GM21390 (cell line): ENCODE measurements around the gene AK3.

Source experiments
- ATAC-seq: cut with Tn5 transposase; IDR thresholded peaks from one replicate; pipeline ENCODE4 v1.9.1; 2021; ENCODE audit not compliant: unreplicated experiment

AK3 gene

DNA sequence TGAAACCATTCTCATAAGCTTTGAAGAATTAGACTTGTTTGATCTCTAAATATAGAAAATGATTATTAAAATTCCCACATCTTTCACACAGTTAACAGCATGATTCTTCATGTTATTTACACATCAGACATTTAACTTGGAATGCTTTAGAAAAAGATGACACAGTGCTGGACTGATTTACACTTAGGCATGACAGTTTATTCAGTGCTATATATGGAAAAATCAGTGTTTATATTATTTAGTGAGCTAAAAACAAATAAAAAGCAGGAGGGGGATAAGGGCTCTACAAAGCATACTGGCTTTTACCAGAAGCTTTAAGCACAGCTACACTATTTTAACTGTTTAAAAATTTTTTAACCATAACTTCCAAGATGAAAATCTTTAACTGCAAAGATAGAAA lies 31.6 kb downstream of the AK3 start:
- ATAC-seq = no peak

DNA sequence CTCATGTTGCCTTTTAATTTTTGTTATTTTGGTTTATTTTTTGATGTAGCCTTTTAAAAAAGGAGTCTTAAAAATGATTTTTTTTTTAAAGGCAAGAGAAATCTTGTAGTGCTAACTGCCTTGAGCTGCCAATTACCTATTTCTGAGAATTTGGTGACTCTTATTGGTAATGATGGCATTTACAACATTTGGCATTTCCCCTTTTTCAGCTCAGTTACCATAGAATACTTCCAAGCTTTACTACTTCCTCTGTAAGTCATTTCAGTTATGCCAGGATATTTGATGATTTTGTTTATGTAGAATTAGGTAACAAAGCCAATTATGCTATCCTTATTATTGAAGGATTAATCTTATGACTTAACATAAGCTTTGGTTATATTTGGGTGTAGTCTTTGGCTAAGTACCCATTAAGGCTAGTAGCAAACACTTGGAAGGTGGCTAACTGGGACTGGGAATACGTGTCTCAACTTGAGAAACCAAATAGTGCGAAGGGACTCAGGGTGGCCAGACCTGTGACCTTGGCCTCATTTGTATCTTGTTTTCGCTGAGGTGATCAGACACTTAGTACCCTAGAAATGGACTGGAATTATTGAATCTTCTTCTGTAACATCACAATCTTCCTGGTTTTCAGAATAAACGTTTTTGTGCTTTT lies 33.9 kb downstream of the AK3 start:
- ATAC-seq = no peak

DNA sequence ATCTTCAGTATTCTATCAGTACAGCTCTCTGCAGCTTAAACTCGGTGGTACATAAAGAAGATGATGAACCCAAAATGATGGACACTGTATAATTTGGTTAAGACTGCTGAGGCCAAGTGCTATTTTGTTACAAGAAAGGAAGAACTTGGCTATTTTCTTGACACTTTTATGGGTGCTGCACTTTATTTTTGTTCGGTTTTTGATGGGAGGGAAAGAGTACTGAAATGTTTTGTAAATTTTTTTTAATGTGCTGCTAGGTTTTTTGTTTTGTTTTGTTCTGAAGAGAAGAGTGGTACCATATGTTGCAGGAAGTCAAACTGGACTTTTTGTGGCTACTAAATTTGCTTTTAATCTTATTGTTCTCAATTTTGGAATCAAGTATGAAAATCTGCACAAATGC lies 35.0 kb downstream of the AK3 start:
- ATAC-seq = no peak

DNA sequence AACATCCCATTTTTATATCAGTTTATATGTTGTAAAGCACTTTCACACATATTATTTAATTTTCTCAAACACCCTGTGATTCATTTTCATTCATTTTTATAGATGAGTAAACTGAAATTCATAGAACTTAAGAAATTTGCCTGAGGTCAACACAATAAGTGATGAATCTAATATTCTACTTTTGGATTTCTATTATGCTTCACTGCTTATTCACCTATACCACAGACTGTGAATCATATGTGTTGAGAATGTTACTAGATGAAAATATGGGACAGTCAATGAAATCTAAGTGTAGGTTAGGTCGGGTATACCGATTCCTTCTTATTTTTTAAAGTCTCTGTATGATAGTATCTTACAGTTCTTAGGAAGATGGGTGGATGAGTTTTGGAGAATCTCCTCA lies 36.9 kb downstream of the AK3 start:
- ATAC-seq = no peak

DNA sequence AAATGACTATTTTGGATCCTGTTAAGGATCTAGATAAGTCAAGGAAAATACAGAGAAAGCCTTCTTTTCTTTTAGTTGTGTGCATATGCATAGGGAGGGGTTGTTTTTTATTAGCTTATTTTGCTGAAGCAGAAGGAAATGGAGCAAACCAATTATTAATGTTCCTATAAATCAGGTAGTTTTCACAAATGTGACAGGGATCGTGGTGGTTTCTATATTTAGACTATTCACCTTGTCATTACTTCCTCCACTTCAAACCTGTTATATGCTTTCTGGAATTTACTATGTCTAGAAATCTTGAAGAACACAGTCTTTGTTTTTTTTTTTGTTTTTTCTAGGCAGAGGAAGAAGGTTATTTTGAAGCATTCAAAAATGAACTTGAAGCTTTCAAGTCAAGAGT lies 39.5 kb downstream of the AK3 start:
- no peak for ATAC-seq

DNA sequence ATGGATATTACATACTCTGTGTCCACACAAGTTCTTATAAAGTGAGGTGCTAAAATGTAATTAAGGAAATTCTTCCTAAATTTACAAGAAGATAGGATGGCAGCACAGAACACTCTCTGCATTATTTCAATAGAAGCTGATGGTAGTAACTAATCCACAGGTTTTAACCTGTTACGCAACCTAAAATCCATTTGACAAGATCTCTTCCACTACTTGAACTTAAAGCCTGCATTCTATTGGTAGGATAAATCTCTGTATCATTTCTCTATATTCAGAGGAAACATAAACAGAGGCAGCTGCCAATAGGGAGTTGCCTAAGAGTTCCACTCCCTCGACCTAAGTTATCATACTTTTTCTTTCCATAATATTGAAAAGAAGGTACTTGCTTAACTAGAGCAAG lies 40.1 kb downstream of the AK3 start:
- no peak for ATAC-seq

DNA sequence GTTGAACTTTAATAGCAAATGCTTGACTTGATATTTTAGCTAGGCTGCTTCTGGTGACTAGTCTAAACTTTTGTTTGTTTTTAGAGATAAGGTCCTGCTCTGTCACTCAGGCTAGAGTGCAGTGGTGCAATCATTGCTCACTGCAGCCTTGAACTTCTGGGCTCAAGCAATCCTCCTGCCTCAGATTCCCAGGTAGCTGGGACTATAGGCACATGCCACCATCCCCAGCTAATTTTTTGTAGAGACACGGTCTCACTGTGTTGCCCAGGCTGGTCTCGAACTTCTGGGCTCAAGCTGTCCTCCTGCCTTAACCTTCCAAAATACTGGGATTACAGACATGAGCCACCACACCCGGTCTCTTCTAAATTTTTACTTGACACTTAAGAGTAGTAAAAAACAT lies 40.9 kb downstream of the AK3 start:
- ATAC-seq = no peak

DNA sequence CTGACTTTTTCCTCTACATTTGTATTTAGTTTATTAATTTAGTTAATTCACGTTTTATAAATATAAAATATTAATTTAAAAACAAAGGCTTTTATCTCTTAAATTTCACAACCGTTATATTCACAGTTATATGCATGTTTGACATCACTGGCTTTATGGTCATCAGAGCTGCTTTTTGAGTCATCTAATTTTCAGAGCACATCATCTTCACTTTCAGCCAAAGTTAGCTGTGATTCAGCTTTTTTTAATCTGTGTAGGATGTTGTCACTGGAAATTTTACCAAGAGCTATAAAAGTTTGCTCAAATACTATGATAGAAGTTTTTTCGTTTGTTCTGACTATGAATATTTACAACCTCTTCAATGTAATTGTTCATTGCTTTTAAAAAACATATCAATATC lies 49.2 kb downstream of the AK3 start:
- ATAC-seq = no peak

DNA sequence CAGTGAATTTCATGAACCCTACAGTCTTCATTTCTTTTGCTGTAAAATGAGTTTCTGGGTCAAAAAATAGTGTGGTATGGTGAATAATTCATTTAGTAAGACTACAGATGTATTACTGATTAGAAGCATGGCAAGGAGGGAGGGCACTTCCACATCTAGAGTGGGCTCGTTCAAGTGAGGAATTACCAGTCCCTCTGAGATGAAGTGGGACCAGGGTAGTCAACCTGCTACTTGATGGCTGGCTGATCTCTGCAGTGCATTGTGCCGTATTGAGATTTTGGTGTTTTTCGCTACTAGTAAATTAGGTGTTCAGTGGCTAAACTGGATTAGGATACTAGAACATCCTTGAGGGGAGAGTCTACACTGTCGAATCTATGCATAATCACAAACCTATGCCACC lies 50.9 kb downstream of the AK3 start:
- peak; percentile 65 for ATAC-seq

DNA sequence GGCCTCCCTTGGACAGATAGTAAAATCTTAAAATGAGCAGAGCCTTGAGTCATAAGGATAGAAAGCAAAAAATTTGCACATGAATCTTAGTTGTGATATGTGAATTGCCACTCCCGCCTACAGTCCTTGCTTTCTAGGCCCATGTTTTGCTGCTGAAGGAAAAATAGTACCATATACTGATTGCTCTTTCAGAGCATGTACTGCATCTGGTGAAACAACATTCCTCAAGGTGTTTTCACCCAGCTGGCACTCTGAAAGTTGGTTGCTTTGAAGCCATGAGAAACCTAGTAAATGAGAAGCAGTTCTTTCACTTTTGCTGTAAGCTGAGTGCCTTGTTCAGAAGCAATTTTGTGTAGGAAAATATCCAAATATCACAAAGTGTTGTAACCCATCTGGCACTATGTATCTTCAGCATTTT lies 51.3 kb downstream of the AK3 start:
- peak; percentile 76 for ATAC-seq

DNA sequence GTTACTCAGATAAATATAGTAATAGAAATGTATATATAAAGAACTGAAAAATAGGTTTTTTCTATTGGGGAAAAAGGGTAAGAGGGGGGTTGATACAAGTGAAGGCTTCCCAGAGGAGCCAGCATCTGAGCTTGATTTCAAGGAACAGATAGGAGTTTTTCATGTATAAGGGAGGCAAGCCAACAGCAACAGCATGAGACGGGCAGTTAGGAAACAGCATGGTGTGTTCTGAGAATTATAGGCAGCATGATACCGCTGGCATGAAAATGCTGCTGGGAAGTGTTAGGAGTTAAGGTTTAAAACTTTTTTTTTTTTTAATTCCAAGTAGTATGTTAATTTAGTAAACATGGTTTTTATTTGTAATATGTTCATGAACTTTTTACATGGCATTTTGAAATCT lies 52.0 kb downstream of the AK3 start:
- no peak for ATAC-seq

DNA sequence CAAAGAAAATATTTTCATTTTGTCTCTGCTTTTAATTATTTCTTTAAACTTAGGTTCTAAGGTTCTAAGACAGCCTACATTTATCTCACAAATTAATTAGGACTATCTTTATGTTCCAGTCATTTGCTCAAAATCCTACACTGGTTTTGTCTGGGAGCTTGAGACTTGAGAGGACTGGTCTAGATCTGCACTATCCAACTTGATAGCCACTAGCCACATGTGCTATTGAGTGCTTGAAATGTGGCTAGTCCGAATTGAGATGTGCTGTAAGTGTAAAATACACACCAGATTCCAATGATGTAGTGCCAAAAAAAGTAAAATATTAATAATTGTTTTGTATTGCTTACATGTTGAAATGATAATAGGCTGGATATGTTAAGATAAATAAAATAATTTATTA lies 54.4 kb downstream of the AK3 start:
- ATAC-seq = no peak

DNA sequence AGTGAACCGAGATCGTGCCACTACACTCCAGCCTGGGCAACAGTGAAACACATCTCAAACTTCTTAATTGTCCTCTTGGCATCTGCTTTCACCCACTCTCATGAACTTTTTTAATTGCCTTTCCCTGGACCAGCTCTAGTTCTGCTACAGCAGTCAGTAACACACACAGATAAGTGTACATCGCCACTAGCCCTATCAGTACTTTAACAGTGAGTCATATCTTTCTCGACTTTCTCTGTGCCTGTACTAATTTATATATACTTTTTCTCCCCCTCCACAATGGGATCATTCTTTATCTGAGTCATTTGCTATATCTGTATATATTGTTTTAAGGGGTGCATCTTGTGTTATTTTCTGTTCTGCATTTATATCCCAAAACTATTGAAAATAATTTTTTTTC lies 54.9 kb downstream of the AK3 start:
- no peak for ATAC-seq

DNA sequence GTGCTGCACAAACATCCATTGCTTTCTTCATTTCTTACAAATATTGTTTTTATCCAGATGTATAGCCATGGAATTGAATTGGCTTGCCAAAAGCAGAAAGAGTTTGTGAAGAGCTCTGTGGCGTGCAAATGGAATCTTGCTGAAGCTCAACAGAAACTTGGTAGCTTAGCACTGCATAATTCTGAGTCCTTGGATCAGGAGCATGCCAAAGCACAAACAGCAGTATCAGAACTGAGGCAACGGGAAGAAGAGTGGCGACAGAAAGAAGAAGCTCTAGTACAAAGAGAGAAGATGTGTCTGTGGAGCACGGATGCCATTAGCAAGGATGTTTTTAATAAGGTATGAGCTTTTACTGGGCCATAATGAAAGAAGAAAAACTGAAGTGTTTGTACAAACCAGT lies 56.2 kb downstream of the AK3 start:
- no peak for ATAC-seq

DNA sequence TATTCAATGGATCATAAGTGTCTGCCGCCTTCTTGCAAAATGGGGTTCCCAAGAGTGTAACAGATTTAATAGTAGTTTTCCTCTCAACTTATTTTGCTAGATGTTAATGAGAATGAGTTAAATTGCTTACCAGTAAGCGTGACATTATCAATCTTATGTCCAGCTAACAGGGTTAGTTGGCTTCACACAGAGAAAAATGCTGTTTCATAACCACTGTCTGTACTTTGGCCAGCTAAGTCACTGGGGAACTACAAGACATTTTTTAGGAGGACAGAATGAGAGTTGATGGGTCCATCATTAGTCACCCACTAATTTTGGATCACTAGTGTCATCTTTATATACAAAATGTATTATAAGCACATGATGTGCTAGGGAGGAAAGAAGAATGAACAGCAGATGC lies 60.3 kb downstream of the AK3 start:
- no peak for ATAC-seq

DNA sequence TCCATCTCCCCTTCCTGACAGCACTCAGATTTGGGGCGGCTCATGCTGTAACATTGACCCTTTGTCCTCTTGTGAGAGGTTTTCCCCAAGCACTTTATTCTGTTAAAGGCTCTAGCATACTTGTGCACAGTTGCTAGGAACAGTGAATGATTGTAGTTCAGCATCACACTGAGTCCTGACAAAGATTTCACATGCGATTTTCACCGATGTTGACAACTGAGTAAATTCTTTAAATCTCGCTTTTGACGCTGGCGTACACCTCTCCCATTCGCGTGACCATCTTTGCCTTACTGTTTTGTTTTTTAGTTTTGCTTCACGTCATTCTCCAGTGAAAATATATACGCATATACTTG lies 60.9 kb downstream of the AK3 start:
- ATAC-seq = no peak

DNA sequence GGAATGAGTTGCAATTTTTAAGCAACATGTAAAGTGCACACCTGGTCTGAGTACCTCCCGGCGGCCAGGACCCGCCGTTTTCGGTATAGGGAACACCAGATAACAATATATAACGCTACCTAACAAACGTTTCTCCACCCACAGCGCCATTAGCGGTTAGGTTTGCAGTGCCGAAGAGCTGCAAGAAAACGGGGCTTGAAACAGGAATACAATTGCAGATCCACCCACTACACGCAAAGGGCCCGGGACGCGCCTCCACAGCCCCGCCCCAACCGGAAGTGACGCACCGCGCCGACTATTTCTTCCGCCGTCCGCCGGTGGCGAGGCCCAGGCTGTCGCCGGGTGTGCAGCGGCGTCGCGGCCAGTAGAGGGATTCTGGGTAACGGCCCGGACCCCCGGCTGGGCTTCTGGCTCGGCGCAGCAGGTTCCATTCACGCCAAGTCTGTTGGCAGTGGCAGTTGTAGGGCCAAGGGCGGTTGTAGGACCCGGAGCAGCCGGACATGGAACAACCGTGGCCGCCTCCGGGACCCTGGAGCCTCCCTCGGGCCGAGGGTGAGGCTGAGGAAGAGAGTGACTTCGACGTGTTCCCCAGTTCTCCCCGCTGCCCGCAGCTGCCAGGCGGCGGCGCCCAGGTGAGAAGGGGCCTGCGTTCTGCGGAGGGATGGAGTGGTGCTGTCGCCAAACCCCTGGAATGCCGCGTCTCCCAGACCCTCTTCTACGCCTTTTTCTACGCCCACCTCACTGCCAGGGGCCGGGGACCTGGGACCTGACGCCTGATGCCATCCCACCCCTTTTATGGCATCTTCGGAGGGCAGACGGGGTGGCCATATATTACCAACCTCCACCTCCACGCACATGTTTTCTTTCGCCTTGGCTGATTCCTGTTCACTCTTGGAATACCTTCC lies 61.5 kb downstream of the AK3 start, which contains the start of gene CDC37L1:
Gene CDC37L1, plus strand, starts transcription at position 302 of the 905 bp plus-strand sequence. Its CDS starts 199 bp downstream, at position 501.
- peak; percentile 97 for ATAC-seq

DNA sequence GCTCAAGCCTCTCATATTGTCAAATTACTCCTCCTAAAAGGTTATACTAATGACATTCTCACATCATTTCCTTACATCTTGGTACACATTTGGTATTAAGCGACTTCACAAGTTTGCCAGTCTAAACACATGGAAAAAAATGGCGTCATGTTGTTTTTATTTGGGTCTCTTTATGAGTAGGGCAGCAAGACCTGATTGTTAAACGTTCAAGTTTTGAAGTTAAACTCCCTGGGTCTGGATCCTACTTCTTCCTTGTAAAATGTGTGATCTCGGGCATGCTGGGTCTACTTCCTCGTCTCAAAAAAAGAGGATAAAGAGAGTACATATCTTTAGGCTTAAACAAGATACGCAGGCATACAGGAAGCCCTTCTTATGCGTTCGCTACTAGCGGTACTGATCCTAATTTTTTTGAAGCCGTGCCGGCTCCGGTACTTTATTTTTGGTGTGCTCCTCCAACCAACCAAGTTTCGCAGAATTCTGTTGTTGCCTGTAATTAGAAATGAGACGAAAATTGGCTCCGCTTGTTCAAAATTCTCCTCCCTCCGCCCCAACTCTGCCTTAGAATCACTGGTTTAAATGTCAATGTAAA lies 62.2 kb downstream of the AK3 start:
- peak; percentile 12 for ATAC-seq

DNA sequence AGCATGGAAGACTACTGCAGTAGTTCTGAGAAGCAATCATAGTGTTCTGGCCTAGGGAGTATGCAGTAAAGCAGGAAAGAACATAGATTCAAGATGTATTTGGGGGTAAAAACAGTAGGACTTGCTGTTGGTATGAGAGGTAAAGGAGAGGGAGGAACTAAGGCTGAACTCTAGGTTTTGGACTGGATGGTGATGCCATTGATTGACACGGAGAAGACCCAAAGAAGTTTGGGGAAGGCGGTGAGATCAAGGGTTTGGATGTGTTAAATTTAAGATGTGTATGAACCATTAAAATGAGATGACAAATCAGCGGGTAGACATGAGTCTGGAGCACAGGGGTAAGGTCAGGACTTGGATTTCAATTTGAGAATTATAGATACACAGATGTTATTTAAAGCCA lies 63.6 kb downstream of the AK3 start:
- ATAC-seq = no peak

DNA sequence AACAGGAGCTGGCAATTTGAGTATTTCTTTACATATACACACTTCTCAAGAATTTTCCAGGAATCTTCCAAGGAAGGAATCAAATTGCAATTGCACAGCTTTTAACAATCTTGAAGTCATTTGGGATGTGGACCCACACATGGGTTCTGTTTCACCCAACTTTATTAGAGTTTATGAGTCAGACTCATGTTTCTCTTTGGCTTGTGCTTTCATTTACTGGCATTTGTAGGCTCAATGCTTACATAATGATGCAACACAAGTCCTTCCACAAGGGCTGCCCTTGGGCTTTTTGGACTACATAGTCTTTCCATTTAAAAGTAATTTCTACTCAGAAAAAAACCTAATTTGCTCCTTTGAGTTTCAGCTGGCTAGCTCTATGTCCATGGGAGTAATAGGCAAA lies 66.2 kb downstream of the AK3 start:
- no peak for ATAC-seq

DNA sequence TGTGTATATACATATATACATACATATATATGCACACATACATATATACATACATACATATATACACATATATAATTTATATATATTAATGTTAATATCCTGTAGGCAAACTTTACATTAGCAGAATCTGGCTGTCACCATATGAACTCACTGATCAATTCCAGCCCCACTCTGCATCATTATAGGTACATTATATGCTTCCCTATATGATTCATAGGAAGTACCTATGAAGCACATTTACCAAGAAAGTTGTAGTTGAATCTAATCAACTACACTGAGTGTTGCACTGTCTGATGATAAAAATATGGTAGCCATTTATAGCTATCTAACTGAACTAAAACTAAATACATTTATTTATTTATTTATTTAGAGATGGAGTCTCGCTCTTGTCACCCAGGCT lies 69.3 kb downstream of the AK3 start:
- ATAC-seq = no peak

DNA sequence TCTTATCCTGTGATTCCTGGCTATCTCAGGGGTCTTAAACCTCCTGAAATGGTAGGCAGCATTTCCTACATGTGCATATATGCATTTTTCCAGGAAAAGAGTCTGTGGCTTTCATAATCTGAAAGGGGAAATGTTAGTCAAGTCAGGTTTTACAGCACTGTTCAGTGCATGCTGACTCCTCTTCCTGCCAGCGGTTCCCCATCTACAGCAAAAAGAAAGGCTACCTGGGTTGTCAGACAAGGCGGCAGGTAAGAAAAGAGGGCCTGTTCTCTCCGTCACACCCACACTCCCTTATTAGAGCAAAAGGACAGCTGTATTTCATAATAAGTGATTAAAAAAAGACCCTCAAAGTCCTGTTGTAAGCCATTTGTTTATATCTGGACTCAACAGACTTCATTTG lies 70.4 kb downstream of the AK3 start:
- no peak for ATAC-seq
